H1 (cell line): ENCODE data around the gene ABHD14A. TPM values are rescaled to one million over a fixed set of nuclear protein-coding genes. Genes with fewer than 3 reads are reported as not detected.

ENCODE experiments used
- CTCF ChIA-PET: fragments of 300-600 bp; sonication (Branson Sonifier 250); formaldehyde crosslinking; loops from one replicate; lab custom pipeline; 2021; ENCODE audit not compliant: partially characterized antibody; lab: Charles Lee
- POLR2A ChIA-PET: fragments of 300-600 bp; sonication (Branson Sonifier 250); formaldehyde crosslinking; loops from one replicate; lab custom pipeline; 2021; ENCODE audit warnings: inconsistent platforms; ENCODE audit not compliant: partially characterized antibody; lab: Charles Lee
- DNase-seq, 2 experiments: peaks; one replicate each; pipeline versions ENCODE4 v3.0.0 to v3.0.0-alpha.2; 2010 to 2022; ENCODE audit warnings: low spot score in 2 of 2, low read depth in 1 of 2, mixed read lengths in 1 of 2
- FAIRE-seq: peaks from 2 replicates; lab custom pipeline; 2011; peaks lifted over from hg19 to GRCh38; lab: Jason Lieb, UNC
- H2AFZ ChIP-seq: 2 replicates; pipeline ENCODE4 v1.8.1; 2012; ENCODE audit warnings: low read length, inconsistent platforms
- H2AK5ac ChIP-seq: 2 replicates; pipeline ENCODE4 v1.6.1; 2013; ENCODE audit warnings: low read depth, low read length
- H2BK120ac ChIP-seq: replicated peaks from 2 replicates; pipeline ENCODE3; 2013; ENCODE audit warnings: low read depth, low read length, inconsistent platforms
- H2BK12ac ChIP-seq: 2 replicates; pipeline ENCODE4 v1.6.1; 2013; ENCODE audit warnings: low read depth, low read length
- H2BK15ac ChIP-seq: 2 replicates; pipeline ENCODE4 v1.6.1; 2013; ENCODE audit warnings: low read length
- H2BK20ac ChIP-seq: 2 replicates; pipeline ENCODE4 v1.6.1; 2013; ENCODE audit warnings: low read length
- H2BK5ac ChIP-seq: 2 replicates; pipeline ENCODE4 v1.6.1; 2013; ENCODE audit warnings: low read depth, low read length
- H3K14ac ChIP-seq: 2 replicates; pipeline ENCODE4 v1.6.1; 2013; ENCODE audit warnings: inconsistent platforms; ENCODE audit not compliant: insufficient read length
- H3K18ac ChIP-seq: 2 replicates; pipeline ENCODE4 v1.6.1; 2013; ENCODE audit warnings: low read length; ENCODE audit errors: extremely low read depth
- H3K23ac ChIP-seq: 2 replicates; pipeline ENCODE4 v1.6.1; 2013; ENCODE audit warnings: inconsistent platforms; ENCODE audit not compliant: insufficient read length
- H3K23me2 ChIP-seq: 2 replicates; pipeline ENCODE4 v1.6.1; 2013; ENCODE audit warnings: low read depth, low read length
- H3K27ac ChIP-seq: 2 replicates; pipeline ENCODE4 v1.6.1; 2011; ENCODE audit warnings: low read depth, low read length, inconsistent platforms
- H3K27me3 ChIP-seq, 4 experiments: replicated peaks in 1 of 4; 1 replicate in 1 of 4; 2 replicates in 3 of 4; pipeline versions ENCODE4 v1.6.1 to v1.8.1; 2011 to 2013; ENCODE audit warnings: low read length in 3 of 4, mild to moderate bottlenecking in 3 of 4, inconsistent platforms in 2 of 4, mixed read lengths in 2 of 4, moderate library complexity in 1 of 4; ENCODE audit not compliant: control insufficient read depth in 3 of 4, insufficient read depth in 3 of 4; ENCODE audit errors: extremely low read depth in 1 of 4
- H3K36me3 ChIP-seq, 4 experiments: 2 replicates each; pipeline versions ENCODE4 v1.6.1 to v1.8.1; 2011 to 2013; ENCODE audit warnings: mild to moderate bottlenecking in 4 of 4, low read length in 3 of 4, moderate library complexity in 2 of 4, control low read depth in 1 of 4, inconsistent platforms in 1 of 4; ENCODE audit not compliant: insufficient read depth in 4 of 4, control insufficient read depth in 2 of 4
- H3K4ac ChIP-seq: replicated peaks from 2 replicates; pipeline ENCODE3; 2013; ENCODE audit warnings: low read length, low read depth, mixed read lengths, inconsistent platforms; ENCODE audit not compliant: insufficient read length
- H3K4me1 ChIP-seq, 4 experiments: replicated peaks in 1 of 4; 1 replicate in 1 of 4; 2 replicates in 3 of 4; pipeline versions ENCODE4 v1.6.1 to v1.8.1; 2011 to 2013; ENCODE audit warnings: low read length in 3 of 4, inconsistent platforms in 2 of 4, mixed read lengths in 1 of 4; ENCODE audit not compliant: insufficient read depth in 4 of 4, control insufficient read depth in 3 of 4
- H3K4me2 ChIP-seq, 2 experiments: 2 replicates each; pipeline versions ENCODE4 v1.6.1 to v1.8.1; 2011 to 2013; ENCODE audit warnings: low read depth in 2 of 2, low read length in 2 of 2, control low read depth in 1 of 2, inconsistent platforms in 1 of 2, mild to moderate bottlenecking in 1 of 2; ENCODE audit not compliant: insufficient read depth in 1 of 2
- H3K4me3 ChIP-seq, 4 experiments: fragments of 200-600, 300-600 bp in 1 of 4; sonication (generic), shearing (Covaris generic), sonication (Bioruptor Twin) in 1 of 4; 2 replicates each; pipeline versions ENCODE4 v1.5.1 to v1.8.1; 2011 to 2016; ENCODE audit warnings: low read length in 4 of 4, low read depth in 3 of 4, control low read depth in 2 of 4, inconsistent platforms in 2 of 4, mild to moderate bottlenecking in 2 of 4, mixed read lengths in 1 of 4, moderate library complexity in 1 of 4; ENCODE audit not compliant: insufficient read depth in 2 of 4; ENCODE audit errors: extremely low read depth in 1 of 4
- H3K56ac ChIP-seq: replicated peaks from 2 replicates; pipeline ENCODE3; 2013; ENCODE audit warnings: low read depth, mild to moderate bottlenecking, mixed read lengths, low read length, inconsistent platforms; ENCODE audit not compliant: insufficient read length
- H3K79me1 ChIP-seq: 2 replicates; pipeline ENCODE4 v1.6.1; 2013; ENCODE audit warnings: low read depth, low read length, control low read depth
- H3K79me2 ChIP-seq, 2 experiments: 2 replicates each; pipeline versions ENCODE4 v1.6.1 to v1.8.1; 2012 to 2013; ENCODE audit warnings: low read length in 2 of 2, mild to moderate bottlenecking in 2 of 2, inconsistent platforms in 1 of 2; ENCODE audit not compliant: insufficient read depth in 2 of 2, control insufficient read depth in 1 of 2
- H3K9ac ChIP-seq, 4 experiments: replicated peaks in 1 of 4; 1 replicate in 1 of 4; 2 replicates in 3 of 4; pipeline versions ENCODE4 v1.6.1 to v1.8.1; 2011 to 2013; ENCODE audit warnings: low read depth in 3 of 4, low read length in 3 of 4, control low read depth in 2 of 4, mild to moderate bottlenecking in 2 of 4, moderate library complexity in 2 of 4, inconsistent platforms in 1 of 4; ENCODE audit errors: extremely low read depth in 1 of 4
- H3K9me3 ChIP-seq, 2 experiments: 2 replicates each; pipeline versions ENCODE4 v1.6.1 to v1.8.1; 2012 to 2013; ENCODE audit warnings: mild to moderate bottlenecking in 2 of 2, moderate library complexity in 2 of 2, control low read depth in 1 of 2, inconsistent platforms in 1 of 2, low read depth in 1 of 2, low read length in 1 of 2, mixed read lengths in 1 of 2; ENCODE audit not compliant: insufficient read depth in 2 of 2
- H4K20me1 ChIP-seq, 2 experiments: replicated peaks in 1 of 2; 2 replicates each; pipeline versions ENCODE3 to v1.8.1; 2011 to 2013; ENCODE audit warnings: inconsistent platforms in 2 of 2, low read length in 2 of 2, mild to moderate bottlenecking in 1 of 2; ENCODE audit not compliant: insufficient read depth in 2 of 2, control insufficient read depth in 1 of 2
- H4K5ac ChIP-seq: 2 replicates; pipeline ENCODE4 v1.6.1; 2013; ENCODE audit warnings: low read length, low read depth, mixed read lengths, inconsistent platforms; ENCODE audit not compliant: insufficient read length
- H4K8ac ChIP-seq: 2 replicates; pipeline ENCODE4 v1.8.0; 2013; ENCODE audit warnings: mild to moderate bottlenecking, moderate library complexity, low read length, inconsistent platforms; ENCODE audit not compliant: insufficient read depth; ENCODE audit errors: extremely low read depth
- H4K91ac ChIP-seq: replicated peaks from 2 replicates; pipeline ENCODE3; 2013; ENCODE audit warnings: low read length, mixed read lengths, inconsistent platforms; ENCODE audit not compliant: insufficient read length
- CBX8 ChIP-seq: fragments of 300-800, 300-1000 bp; sonication (generic); IDR thresholded peaks from 2 replicates; pipeline ENCODE4 v1.7.1; 2016; ENCODE audit warnings: low read depth, low read length, borderline replicate concordance
- CHD1 ChIP-seq: IDR thresholded peaks from 2 replicates; pipeline ENCODE4 v1.6.1; 2012; ENCODE audit warnings: low read depth, low read length, improper control_type of control experiment
- EP300 ChIP-seq, 2 experiments: IDR thresholded peaks; 1 replicate in 1 of 2; 2 replicates in 1 of 2; pipeline ENCODE4 v1.6.1; 2011 to 2012; ENCODE audit warnings: low read depth in 2 of 2, low read length in 2 of 2, mild to moderate bottlenecking in 2 of 2, borderline replicate concordance in 1 of 2, inconsistent platforms in 1 of 2, moderate library complexity in 1 of 2
- GTF2F1 ChIP-seq: IDR thresholded peaks from 2 replicates; pipeline ENCODE4 v1.6.1; 2012; ENCODE audit warnings: low read depth, low read length, improper control_type of control experiment, borderline replicate concordance
- JUN ChIP-seq: IDR thresholded peaks from 2 replicates; pipeline ENCODE4 v1.6.1; 2011; ENCODE audit warnings: low read depth, mild to moderate bottlenecking, improper control_type of control experiment, low read length
- NRF1 ChIP-seq: IDR thresholded peaks from 2 replicates; pipeline ENCODE4 v1.6.1; 2011; ENCODE audit warnings: mild to moderate bottlenecking, low read depth, low read length, improper control_type of control experiment
- RFX5 ChIP-seq: IDR thresholded peaks from 2 replicates; pipeline ENCODE4 v1.6.1; 2011; ENCODE audit warnings: low read depth, low read length, improper control_type of control experiment, borderline replicate concordance
- SIN3A ChIP-seq, 2 experiments: IDR thresholded peaks in 1 of 2; conservative IDR thresholded peaks in 1 of 2; 2 replicates each; pipeline ENCODE4 v1.6.1; 2011 to 2012; ENCODE audit warnings: low read length in 2 of 2, improper control_type of control experiment in 1 of 2, low read depth in 1 of 2, mild to moderate bottlenecking in 1 of 2
- WGBS, 2 experiments: shearing (Covaris generic) in 1 of 2; methylation state at CpG; one replicate each; pipeline versions ENCODE4 v1.1.6 to v1.1.7; 2013 to 2015; ENCODE audit warnings: low lambda C conversion rate in 2 of 2, mixed read lengths in 2 of 2, inconsistent platforms in 1 of 2, low coverage in 1 of 2, missing lambda C conversion rate in 1 of 2; ENCODE audit not compliant: insufficient replicate concordance in 2 of 2, insufficient coverage in 1 of 2, insufficient read length in 1 of 2; ENCODE audit errors: extremely low coverage in 1 of 2, missing lambda C conversion rate in 1 of 2; 5-methylcytosine and 5-hydroxymethylcytosine counted together
- polyA plus RNA-seq, 7 experiments: library from polyadenylated mRNA; depleted of rRNA in 3 of 7; stranded (reverse) in 5 of 7; unstranded in 2 of 7; fragments of >200 nt in 5 of 7; fragments of 200-250 nt in 2 of 7; gene quantifications; 1 replicate in 5 of 7; 2 replicates in 1 of 7; 4 replicates in 1 of 7; pipeline versions ENCODE4 v1.2.1 to v1.2.3, GENCODE V29; 2011 to 2013; ENCODE audit warnings: missing spikeins in 2 of 7, mixed read lengths in 2 of 7
- total RNA-seq: library from RNA; stranded (reverse); fragmentation: NEBNext Ultra II Directional; extraction: Animal tissue kit (Norgen Biotek cat#: 25700); gene quantifications from 2 replicates; pipeline ENCODE4 v1.2.1, GENCODE V29; 2021

Gene ABHD14A
- total and polyA plus RNA-seq, 2 of the 8 experiments (the other 6 are each of a cell fraction or from before 2014, with no cell fraction given) = 4.6 to 9.8 TPM

- no peak overlapping the region for H3K27ac ChIP-seq
- H3K79me2 ChIP-seq = no peaks in the 10 kb centered on the region
- POLR2A ChIA-PET = no interaction called here
- H3K4me3 ChIP-seq = no peak overlapping the region
- no peaks in the 10 kb centered on the region for H3K36me3 ChIP-seq
- no peak overlapping the region for H3K14ac ChIP-seq
- H2AK5ac ChIP-seq = no peak overlapping the region
- peaks cover 1% of the 10 kb centered on the region; the same call in 1 of the 2 replicates for H3K23me2 ChIP-seq
- DNase-seq (no peak), FAIRE-seq (no peak)
- TF ChIP-seq CHD1 (no peak), JUN (no peak), NRF1 (no peak), SIN3A (conservative IDR thresholded peaks at IDR 0.05 in 1 of 2, IDR thresholded peaks at IDR 0.05 in 1 of 2; ENCODE audit: low read depth in 1 of 2, low read length in 2 of 2) (no peak), CBX8 (no peak), GTF2F1 (no peak), RFX5 (no peak), EP300 (IDR thresholded peaks at IDR 0.05; ENCODE audit: borderline replicate concordance in 1 of 2, low read depth in 2 of 2, low read length in 2 of 2) (no peak)
- H3K4me1 ChIP-seq = no peaks in the 10 kb centered on the region; a peak in 1 of 7 replicates
- H3K4me2 ChIP-seq = no peak overlapping the region
- no peak overlapping the region for H2BK15ac ChIP-seq
- H3K27me3 ChIP-seq = no peaks in the 10 kb centered on the region
- H2BK12ac ChIP-seq = no peak overlapping the region
- no peaks in the 10 kb centered on the region for H3K79me1 ChIP-seq
- no peak overlapping the region for H3K18ac ChIP-seq
- no peak overlapping the region for H3K9ac ChIP-seq
- H3K9me3 ChIP-seq = no peaks in the 10 kb centered on the region
- no peak overlapping the region for H3K56ac ChIP-seq
- CTCF ChIA-PET = interaction anchor here (0.6 to 24.7 kb wide), 8 partner anchors 8 to 106 kb away, joined by 3 to 984 read pairs (median 6); partner anchors contain the start of gene DUSP7
- no peak overlapping the region for H4K5ac ChIP-seq
- H3K23ac ChIP-seq = no peak overlapping the region
- WGBS, 2 experiments = 93% methylated on average over 11 of the region's 11 CpGs; no CpG with 5 or more reads in 1 of the 2 experiments
- H2AFZ ChIP-seq = no peak overlapping the region
- H4K20me1 ChIP-seq = no peaks in the 10 kb centered on the region
- no peak overlapping the region for H4K8ac ChIP-seq
- H3K4ac ChIP-seq = no peak overlapping the region
- no peak overlapping the region for H2BK5ac ChIP-seq
- no peak overlapping the region for H2BK120ac ChIP-seq
- no peak overlapping the region for H4K91ac ChIP-seq
- no peak overlapping the region for H2BK20ac ChIP-seq
Measured at GRCh38 chr3:52017586-52017985, 42.7 kb downstream of the ABHD14A start.
